GM23248 (cell line): ENCODE data around the gene VPS13D.

Experiments used
- EZH2 ChIP-seq: fragments of 200-600 bp; sonication (generic); IDR thresholded peaks from 2 replicates; pipeline ENCODE4 v1.6.1; 2018; ENCODE audit warnings: antibody characterized with exemption, mild to moderate bottlenecking; ENCODE audit not compliant: insufficient read depth, poor library complexity, severe bottlenecking
- EZH2phosphoT487 ChIP-seq: fragments of 200-600 bp; sonication (generic); IDR thresholded peaks from 2 replicates; pipeline ENCODE4 v1.6.1; 2018; ENCODE audit warnings: antibody characterized with exemption, moderate library complexity, mild to moderate bottlenecking, low read depth; ENCODE audit not compliant: insufficient read depth

- no peak for TF ChIP-seq EZH2
- TF ChIP-seq EZH2phosphoT487: no peak
These were observed 142.9 kb downstream of the VPS13D start for GRCh38 chr1:12372761-12373160.
